ENCODE results near the gene PARD6B. TPM values are rescaled to one million over a fixed set of nuclear protein-coding genes. Genes with fewer than 3 reads are reported as not detected.

Gene PARD6B
- 0.37 and 0.59 TPM in 2 replicates for total RNA-seq

GRCh38 chr20:50731055-50731929 lies at the start of gene PARD6B:
TSS of gene PARD6B (plus strand) at chr20:50731580. CDS start at chr20:50731787, 207 bp downstream.

GRCh38 chr20:50690650-50691572 lies 40.5 kb upstream of the PARD6B start, which contains the start of gene RIPOR3:
TSS of gene RIPOR3 (minus strand) at chr20:50691542. CDS start at chr20:50691128, 414 bp downstream.

GRCh38 chr20:50794846-50795634 lies 63.7 kb downstream of the PARD6B start, which contains the start of gene BCAS4:
TSS of gene BCAS4 (plus strand) at chr20:50795061. CDS start at chr20:50795084, 23 bp downstream.

Other genes starting within 250 kb of the PARD6B start
- gene PTPN1, start 221.2 kb upstream of the PARD6B start, total RNA-seq = 22.6 and 44.7 TPM in 2 replicates
- 1.2 and 8.6 TPM in 2 replicates for gene RIPOR3, start 40.0 kb upstream of the PARD6B start, total RNA-seq
- gene BCAS4, start 63.5 kb downstream of the PARD6B start, total RNA-seq = 11.6 and 15.9 TPM in 2 replicates
- 34.4 and 55.5 TPM in 2 replicates for gene ADNP, start 199.9 kb downstream of the PARD6B start, total RNA-seq
- 78.4 and 83.3 TPM in 2 replicates for gene DPM1, start 227.0 kb downstream of the PARD6B start, total RNA-seq
- gene MOCS3, start 227.2 kb downstream of the PARD6B start, total RNA-seq = 9.6 and 9.8 TPM in 2 replicates

Measured in smooth muscle cell of the umbilical artery (primary cell).